HEK293 (cell line): ENCODE results near the gene EYS.

Experiments used
- CTCF ChIA-PET: fragments of 350-600 bp; formaldehyde crosslinking; extraction: SDS; loops from one replicate; lab custom pipeline; 2021; ENCODE audit warnings: antibody characterized with exemption; lab: Yijun Ruan, JAX
- POLR2A ChIA-PET: fragments of 300-600 bp; formaldehyde crosslinking; extraction: SDS; loops from one replicate; lab custom pipeline; 2020; ENCODE audit warnings: antibody characterized with exemption, inconsistent platforms; lab: Yijun Ruan, JAX
- H3K27ac ChIP-seq: fragments of 200-500 bp; sonication (Bioruptor generic); 2 replicates; pipeline ENCODE4 v1.5.1; 2014; ENCODE audit warnings: low read depth, low read length, control low read depth, inconsistent platforms; ENCODE audit errors: extremely low read depth
- H3K36me3 ChIP-seq, 2 experiments: fragments of 200-500 bp in 1 of 2; sonication (Bioruptor generic) in 1 of 2; 1 replicate in 1 of 2; 2 replicates in 1 of 2; pipeline ENCODE4 v1.5.1; 2014 to 2017; ENCODE audit warnings: inconsistent platforms in 2 of 2, low read length in 2 of 2; ENCODE audit not compliant: control insufficient read depth in 2 of 2, insufficient read depth in 1 of 2
- H3K4me1 ChIP-seq: fragments of 200-500 bp; sonication (Bioruptor generic); 2 replicates; pipeline ENCODE4 v1.5.1; 2014; ENCODE audit warnings: mild to moderate bottlenecking, low read length, inconsistent platforms; ENCODE audit not compliant: control insufficient read depth, insufficient read depth
- H3K4me3 ChIP-seq: 2 replicates; pipeline ENCODE4 v1.5.1; 2011; ENCODE audit warnings: low read depth, mild to moderate bottlenecking, control low read depth, low read length, moderate library complexity
- H3K9me3 ChIP-seq: fragments of 200-500 bp; sonication (Bioruptor generic); 2 replicates; pipeline ENCODE4 v1.5.1; 2014; ENCODE audit warnings: low read depth, low read length, inconsistent platforms; ENCODE audit not compliant: control insufficient read depth, insufficient read depth
- HOXC10 ChIP-seq: sonication (generic); formaldehyde crosslinking; IDR thresholded peaks from 2 replicates; pipeline ENCODE4 v1.8.1; 2023; ENCODE audit warnings: mild to moderate bottlenecking, missing genetic modification reagents
- HOXD13 ChIP-seq: sonication (generic); formaldehyde crosslinking; IDR thresholded peaks from 2 replicates; pipeline ENCODE4 v1.8.0; 2022; ENCODE audit warnings: missing genetic modification reagents, borderline replicate concordance
- INSM2 ChIP-seq: fragments of 450-650 bp; formaldehyde crosslinking; IDR thresholded peaks from 2 replicates; pipeline ENCODE4 v1.5.1; 2016; ENCODE audit warnings: missing biosample characterization, missing genetic modification characterization
- ZBTB21 ChIP-seq: fragments of 450-650 bp; formaldehyde crosslinking; IDR thresholded peaks from 2 replicates; pipeline ENCODE4 v1.5.1; 2017; ENCODE audit warnings: missing biosample characterization, missing genetic modification characterization
- ZNF121 ChIP-seq: fragments of 450-650 bp; formaldehyde crosslinking; IDR thresholded peaks from 2 replicates; pipeline ENCODE4 v1.5.1; 2016; ENCODE audit warnings: missing biosample characterization, missing genetic modification characterization
- ZNF132 ChIP-seq: fragments of 450-650 bp; formaldehyde crosslinking; IDR thresholded peaks from 2 replicates; pipeline ENCODE4 v1.5.1; 2017; ENCODE audit warnings: missing biosample characterization, missing genetic modification characterization, borderline replicate concordance
- ZNF148 ChIP-seq: fragments of 450-650 bp; formaldehyde crosslinking; IDR thresholded peaks from 2 replicates; pipeline ENCODE4 v1.5.0; 2017; ENCODE audit warnings: missing biosample characterization, missing genetic modification characterization, borderline replicate concordance
- ZNF221 ChIP-seq: fragments of 450-650 bp; formaldehyde crosslinking; IDR thresholded peaks from 2 replicates; pipeline ENCODE4 v1.5.1; 2017; ENCODE audit warnings: missing biosample characterization, missing genetic modification characterization, borderline replicate concordance
- ZNF302 ChIP-seq: fragments of 450-650 bp; formaldehyde crosslinking; IDR thresholded peaks from 2 replicates; pipeline ENCODE4 v1.5.1; 2016; ENCODE audit warnings: missing biosample characterization, missing genetic modification characterization, low read depth
- ZNF350 ChIP-seq: fragments of 450-650 bp; formaldehyde crosslinking; IDR thresholded peaks from 2 replicates; pipeline ENCODE4 v1.5.0; 2017; ENCODE audit warnings: missing biosample characterization, mild to moderate bottlenecking, missing genetic modification characterization
- ZNF398 ChIP-seq: fragments of 450-650 bp; formaldehyde crosslinking; IDR thresholded peaks from 2 replicates; pipeline ENCODE4 v1.5.1; 2017; ENCODE audit warnings: missing biosample characterization, missing genetic modification characterization
- ZNF416 ChIP-seq: fragments of 450-650 bp; formaldehyde crosslinking; IDR thresholded peaks from 2 replicates; pipeline ENCODE4 v1.5.1; 2016; ENCODE audit warnings: missing biosample characterization, missing genetic modification characterization
- ZNF423 ChIP-seq: fragments of 450-650 bp; formaldehyde crosslinking; IDR thresholded peaks from 2 replicates; pipeline ENCODE4 v1.5.1; 2016; ENCODE audit warnings: missing biosample characterization, missing genetic modification characterization
- ZNF488 ChIP-seq: fragments of 450-650 bp; formaldehyde crosslinking; IDR thresholded peaks from 2 replicates; pipeline ENCODE4 v1.5.1; 2016; ENCODE audit warnings: missing biosample characterization, missing genetic modification characterization
- ZNF501 ChIP-seq: fragments of 450-650 bp; formaldehyde crosslinking; IDR thresholded peaks from 2 replicates; pipeline ENCODE4 v1.5.1; 2016; ENCODE audit warnings: missing biosample characterization, missing genetic modification characterization
- ZNF624 ChIP-seq: fragments of 450-650 bp; formaldehyde crosslinking; IDR thresholded peaks from 2 replicates; pipeline ENCODE4 v1.5.1; 2017; ENCODE audit warnings: missing biosample characterization, missing genetic modification characterization
- ZNF785 ChIP-seq: fragments of 450-650 bp; formaldehyde crosslinking; IDR thresholded peaks from 2 replicates; pipeline ENCODE4 v1.5.1; 2016; ENCODE audit warnings: missing biosample characterization, missing genetic modification characterization
- ZNF792 ChIP-seq: fragments of 450-650 bp; formaldehyde crosslinking; IDR thresholded peaks from 2 replicates; pipeline ENCODE4 v1.5.1; 2016; ENCODE audit warnings: missing biosample characterization, missing genetic modification characterization
- ZNF830 ChIP-seq: fragments of 450-650 bp; IDR thresholded peaks from 2 replicates; pipeline ENCODE4 v1.5.0; 2018; ENCODE audit warnings: missing biosample characterization, missing genetic modification characterization, low read depth, mild to moderate bottlenecking, moderate library complexity
- TF ChIP-seq, protein P1 (sequence below): fragments of 450-650 bp; formaldehyde crosslinking; IDR thresholded peaks from 2 replicates; pipeline ENCODE4 v1.5.1; 2017; ENCODE audit warnings: missing biosample characterization, mild to moderate bottlenecking, missing genetic modification characterization, moderate library complexity
- TF ChIP-seq, protein P2 (sequence below): fragments of 450-650 bp; formaldehyde crosslinking; IDR thresholded peaks from 2 replicates; pipeline ENCODE4 v1.5.1; 2017; ENCODE audit warnings: missing biosample characterization, missing genetic modification characterization
- TF ChIP-seq, protein P3 (sequence below): fragments of 450-650 bp; formaldehyde crosslinking; IDR thresholded peaks from 2 replicates; pipeline ENCODE4 v1.5.1; 2017; ENCODE audit warnings: missing biosample characterization, missing genetic modification characterization

Gene EYS

GRCh38 chr6:63732336-63732735 lies 1974.7 kb downstream of the EYS start:
- CTCF ChIA-PET = interaction anchor here (0.6 to 1.0 kb wide), 2 partner anchors 8 to 62 kb away, joined by 3 to 4 read pairs; no protein-coding TSS in a partner anchor
- TF ChIP-seq ZNF121 (tag by site-specific recombination) (no peak), ZNF132 (tag by site-specific recombination) (no peak), ZNF398 (tag by site-specific recombination) (no peak), ZNF488 (tag by site-specific recombination) (no peak), ZNF221 (tag by site-specific recombination) (no peak)
- TF ChIP-seq, protein P1, sequence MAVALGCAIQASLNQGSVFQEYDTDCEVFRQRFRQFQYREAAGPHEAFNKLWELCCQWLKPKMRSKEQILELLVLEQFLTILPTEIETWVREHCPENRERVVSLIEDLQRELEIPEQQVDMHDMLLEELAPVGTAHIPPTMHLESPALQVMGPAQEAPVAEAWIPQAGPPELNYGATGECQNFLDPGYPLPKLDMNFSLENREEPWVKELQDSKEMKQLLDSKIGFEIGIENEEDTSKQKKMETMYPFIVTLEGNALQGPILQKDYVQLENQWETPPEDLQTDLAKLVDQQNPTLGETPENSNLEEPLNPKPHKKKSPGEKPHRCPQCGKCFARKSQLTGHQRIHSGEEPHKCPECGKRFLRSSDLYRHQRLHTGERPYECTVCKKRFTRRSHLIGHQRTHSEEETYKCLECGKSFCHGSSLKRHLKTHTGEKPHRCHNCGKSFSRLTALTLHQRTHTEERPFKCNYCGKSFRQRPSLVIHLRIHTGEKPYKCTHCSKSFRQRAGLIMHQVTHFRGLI (tag by site-specific recombination) = no peak

DNA sequence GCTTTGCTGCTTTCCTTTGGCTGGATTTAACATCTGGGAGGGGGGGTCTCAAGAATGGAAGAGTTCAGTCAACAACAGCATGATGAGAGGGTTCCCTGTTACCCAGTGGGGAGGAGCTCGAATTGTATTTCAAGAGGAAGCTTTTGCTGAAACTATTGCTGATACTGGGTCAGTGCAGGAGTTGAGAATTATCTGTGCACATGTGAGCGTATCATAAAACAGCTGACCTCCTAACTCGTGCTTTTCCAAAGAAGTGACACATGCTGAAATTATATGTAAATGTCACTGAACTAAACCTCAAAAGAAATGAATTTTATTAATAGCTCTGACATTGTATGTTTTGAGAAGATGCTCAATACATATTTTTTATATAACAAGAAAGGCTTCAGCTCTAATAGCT lies 1975.1 kb downstream of the EYS start:
- CTCF ChIA-PET = interaction anchor here (0.6 to 1.0 kb wide), 2 partner anchors 9 to 62 kb away, joined by 3 to 4 read pairs; no protein-coding TSS in a partner anchor
- Histone ChIP-seq H3K4me3 (no peak overlapping the region), H3K4me1 (no peaks in the 10 kb centered on the region), H3K9me3 (no peaks in the 10 kb centered on the region), H3K36me3 (no peaks in the 10 kb centered on the region), H3K27ac (no peak overlapping the region)
- POLR2A ChIA-PET = no interaction called here
- TF ChIP-seq INSM2 (tag by site-specific recombination) (no peak), ZBTB21 (no peak), ZNF302 (tag by site-specific recombination) (no peak), ZNF423 (tag by site-specific recombination) (no peak), ZNF148 (tag by site-specific recombination) (no peak), ZNF830 (tag by site-specific recombination) (no peak), ZNF624 (tag by site-specific recombination) (no peak), HOXD13 (CRISPR knock-in tag) (no peak), ZNF350 (no peak), ZNF416 (tag by site-specific recombination) (no peak), ZNF785 (no peak), HOXC10 (no peak), ZNF792 (tag by site-specific recombination) (no peak), ZNF501 (tag by site-specific recombination) (no peak)
- TF ChIP-seq, protein P2, sequence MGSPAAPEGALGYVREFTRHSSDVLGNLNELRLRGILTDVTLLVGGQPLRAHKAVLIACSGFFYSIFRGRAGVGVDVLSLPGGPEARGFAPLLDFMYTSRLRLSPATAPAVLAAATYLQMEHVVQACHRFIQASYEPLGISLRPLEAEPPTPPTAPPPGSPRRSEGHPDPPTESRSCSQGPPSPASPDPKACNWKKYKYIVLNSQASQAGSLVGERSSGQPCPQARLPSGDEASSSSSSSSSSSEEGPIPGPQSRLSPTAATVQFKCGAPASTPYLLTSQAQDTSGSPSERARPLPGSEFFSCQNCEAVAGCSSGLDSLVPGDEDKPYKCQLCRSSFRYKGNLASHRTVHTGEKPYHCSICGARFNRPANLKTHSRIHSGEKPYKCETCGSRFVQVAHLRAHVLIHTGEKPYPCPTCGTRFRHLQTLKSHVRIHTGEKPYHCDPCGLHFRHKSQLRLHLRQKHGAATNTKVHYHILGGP (tag by site-specific recombination) = no peak
- TF ChIP-seq, protein P3, sequence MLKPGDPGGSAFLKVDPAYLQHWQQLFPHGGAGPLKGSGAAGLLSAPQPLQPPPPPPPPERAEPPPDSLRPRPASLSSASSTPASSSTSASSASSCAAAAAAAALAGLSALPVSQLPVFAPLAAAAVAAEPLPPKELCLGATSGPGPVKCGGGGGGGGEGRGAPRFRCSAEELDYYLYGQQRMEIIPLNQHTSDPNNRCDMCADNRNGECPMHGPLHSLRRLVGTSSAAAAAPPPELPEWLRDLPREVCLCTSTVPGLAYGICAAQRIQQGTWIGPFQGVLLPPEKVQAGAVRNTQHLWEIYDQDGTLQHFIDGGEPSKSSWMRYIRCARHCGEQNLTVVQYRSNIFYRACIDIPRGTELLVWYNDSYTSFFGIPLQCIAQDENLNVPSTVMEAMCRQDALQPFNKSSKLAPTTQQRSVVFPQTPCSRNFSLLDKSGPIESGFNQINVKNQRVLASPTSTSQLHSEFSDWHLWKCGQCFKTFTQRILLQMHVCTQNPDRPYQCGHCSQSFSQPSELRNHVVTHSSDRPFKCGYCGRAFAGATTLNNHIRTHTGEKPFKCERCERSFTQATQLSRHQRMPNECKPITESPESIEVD (tag by site-specific recombination) = no peak

More at GRCh38 chr6:63732336-63732735, 1974.7 kb downstream of the EYS start:
- Histone ChIP-seq H3K36me3 (no peaks in the 10 kb centered on the region), H3K9me3 (no peaks in the 10 kb centered on the region), H3K4me3 (no peak overlapping the region), H3K4me1 (no peaks in the 10 kb centered on the region), H3K27ac (no peak overlapping the region)
- POLR2A ChIA-PET = no interaction called here
